ENCODE measurements around the gene RBMS3. TPM values are rescaled to one million over a fixed set of nuclear protein-coding genes. Genes with fewer than 3 reads are reported as not detected.

The RBMS3 gene
- total RNA-seq, 1 experiment from 2014 or later, result 0.42 TPM

- no TSS peak for BruUV-seq (replicated peaks)
- H3K27ac ChIP-seq (ENCODE audit: low read depth, low read length), result no peak overlapping the region
Measured at GRCh38 chr3:29924783-29925561, 644.1 kb downstream of the RBMS3 start.

More at GRCh38 chr3:29924783-29925561, 644.1 kb downstream of the RBMS3 start:
- Histone ChIP-seq H3K4me2 (ENCODE audit: low read length) (no peak overlapping the region), H3K4me1 (ENCODE audit: control insufficient read depth in 1 of 2, insufficient read depth in 2 of 2, low read length in 2 of 2) (peaks cover 4 to 11% of the 10 kb centered on the region in 2 experiments; a peak in 3 of 4 replicates), H3K9me2 (ENCODE audit: insufficient read depth) (no peaks in the 10 kb centered on the region), H3K27me3 (ENCODE audit: insufficient read depth, low read length) (0 out of 2 replicates have a peak, but pooled peaks cover 3% of the 10 kb centered on the region), H2AFZ (ENCODE audit: low read depth, low read length, poor library complexity, severe bottlenecking) (no peak overlapping the region), H3K36me3 (ENCODE audit: control insufficient read depth in 1 of 2, insufficient read depth in 2 of 2, low read length in 2 of 2) (no peaks in the 10 kb centered on the region), H3K9ac (ENCODE audit: low read length) (no peak overlapping the region), H3K9me3 (ENCODE audit: control insufficient read depth in 1 of 2, insufficient read depth in 1 of 2, low read depth in 1 of 2, low read length in 2 of 2) (no peaks in the 10 kb centered on the region), H3K4me3 (replicated peaks in 1 of 2; ENCODE audit: low read depth in 1 of 2, low read length in 2 of 2) (no peak overlapping the region), H3K79me2 (ENCODE audit: insufficient read depth, low read length) (no peaks in the 10 kb centered on the region), H4K20me1 (ENCODE audit: insufficient read depth) (no peaks in the 10 kb centered on the region)
- intact Hi-C loops (cut with micrococcal nuclease), result no loop called here
- ATAC-seq (no peak), DNase-seq (ENCODE audit: low read depth, low spot score) (no peak)
- RAD21 ChIA-PET (ENCODE audit: low non-redundant PET in 1 of 2, low total read pairs in 2 of 2, uncharacterized antibody in 2 of 2, unreplicated experiment in 2 of 2), result no interaction called here
- TF ChIP-seq ZBTB33 (IDR thresholded peaks at IDR 0.05; ENCODE audit: extremely low read depth, insufficient replicate concordance, low read length), result no peak
- TF ChIP-seq SP1 (IDR thresholded peaks at IDR 0.05; ENCODE audit: low read depth), result no peak
- no peak for TF ChIP-seq JUND (IDR thresholded peaks at IDR 0.05)
- no peak for TF ChIP-seq SIN3A (IDR thresholded peaks at IDR 0.05; ENCODE audit: low read depth)
- no peak for TF ChIP-seq POLR2AphosphoS5 (IDR thresholded peaks at IDR 0.05; ENCODE audit: low read depth, low read length)
- no peak for TF ChIP-seq ZFX (IDR thresholded peaks at IDR 0.05)
- TF ChIP-seq YY1 (IDR thresholded peaks at IDR 0.05; ENCODE audit: extremely low read depth, insufficient replicate concordance, low read depth, low read length), result no peak
- no peak for TF ChIP-seq RAD21 (IDR thresholded peaks at IDR 0.05; ENCODE audit: low read depth)
- no peak for TF ChIP-seq POLR2A (IDR thresholded peaks at IDR 0.05; ENCODE audit: borderline replicate concordance, extremely low read depth, insufficient read depth, insufficient read length)
- TF ChIP-seq ELF1 (IDR thresholded peaks at IDR 0.05; ENCODE audit: borderline replicate concordance, low read depth), result no peak
- CTCF ChIA-PET, result no interaction called here
- POLR2A ChIA-PET, result no interaction called here

All from HCT116 (cell line).